NCI-H2227 (cell line): Measurements from ENCODE around the gene VGF.
"Not testable (repeated sequence)": the region's sequence is repeated elsewhere in the genome, so short reads cannot be mapped to it uniquely, and the experiment has no call there.

Experiments used
- DNase-seq: peaks from one replicate; lab custom pipeline; 2025; ENCODE audit not compliant: unreplicated experiment; lab: John Stamatoyannopoulos, UW

Gene VGF

GRCh38 chr7:101140339-101140699 is 25.1 kb downstream of the VGF start:
- DNase-seq, result no peak

GRCh38 chr7:101138213-101138870 is 27.0 kb downstream of the VGF start:
- DNase-seq, result peak; percentile 84

GRCh38 chr7:101137651-101138212 is 27.6 kb downstream of the VGF start:
- DNase-seq, result no peak

- DNase-seq, result peak; percentile 74
Measured at GRCh38 chr7:101134399-101134980, 30.9 kb downstream of the VGF start.

- peak; percentile 59 for DNase-seq
Measured at GRCh38 chr7:101133621-101134398, 31.6 kb downstream of the VGF start.

- DNase-seq, result not testable (repeated sequence)
Measured at GRCh38 chr7:101132626-101133600, 32.5 kb downstream of the VGF start.

- DNase-seq, result no peak
Measured at GRCh38 chr7:101129603-101130117, 35.7 kb downstream of the VGF start.

GRCh38 chr7:101128040-101128834 is 37.1 kb downstream of the VGF start:
- DNase-seq, result no peak

GRCh38 chr7:101127460-101128039 is 37.8 kb downstream of the VGF start:
- no peak for DNase-seq

- peak; percentile 92 for DNase-seq
Measured at GRCh38 chr7:101126651-101127459, 38.5 kb downstream of the VGF start, which contains the start of gene SERPINE1. Gene SERPINE1, plus strand, starts transcription at chr7:101127104. Its CDS starts 1,290 bp downstream, at chr7:101128394.

- no peak for DNase-seq
Measured at GRCh38 chr7:101125989-101126650, 39.2 kb downstream of the VGF start.

GRCh38 chr7:101124376-101125056 is 40.9 kb downstream of the VGF start:
- DNase-seq, result no peak

- no peak for DNase-seq
Measured at GRCh38 chr7:101123703-101124068, 41.7 kb downstream of the VGF start.

- no peak for DNase-seq
Measured at GRCh38 chr7:101122933-101123702, 42.3 kb downstream of the VGF start.

GRCh38 chr7:101121991-101122932 is 43.1 kb downstream of the VGF start:
- no peak for DNase-seq

- not testable (repeated sequence) for DNase-seq
Measured at GRCh38 chr7:101121631-101121990, 43.8 kb downstream of the VGF start.
